OCI-LY7 (cell line): ENCODE results near the gene CLPTM1. TPM values are rescaled to one million over a fixed set of nuclear protein-coding genes. Genes with fewer than 3 reads are reported as not detected.

Source experiments
- BruUV-seq: library from RNA; stranded (reverse); fragments of 400-500 nt; replicated peaks from 2 replicates; lab custom pipeline; 2021; lab: Mats Ljungman, UMichigan
- CTCF ChIA-PET: fragments of 300-600 bp; sonication (Branson Sonifier 250); formaldehyde crosslinking; loops from one replicate; lab custom pipeline; 2022; ENCODE audit warnings: antibody characterized with exemption; ENCODE audit not compliant: unreplicated experiment; lab: Charles Lee
- POLR2A ChIA-PET: fragments of 300-600 bp; sonication (Branson Sonifier 250); formaldehyde crosslinking; loops from one replicate; lab custom pipeline; 2022; ENCODE audit warnings: antibody characterized with exemption; lab: Charles Lee
- DNase-seq: peaks from one replicate; pipeline ENCODE4 v3.0.0-alpha.2; 2015; ENCODE audit warnings: low spot score
- H2AFZ ChIP-seq: fragments of 200-600 bp; sonication (generic), shearing (Covaris generic); 2 replicates; pipeline ENCODE4 v1.6.1; 2014; ENCODE audit warnings: mild to moderate bottlenecking, antibody characterized with exemption, low read length, moderate library complexity
- H3K27ac ChIP-seq: fragments of 200-600 bp; sonication (generic); 2 replicates; pipeline ENCODE4 v1.5.1; 2014; ENCODE audit warnings: mixed run types, low read depth, mild to moderate bottlenecking, moderate library complexity, low read length, inconsistent platforms; ENCODE audit not compliant: poor library complexity, severe bottlenecking
- H3K36me3 ChIP-seq: fragments of 200-600 bp; sonication (generic); 2 replicates; pipeline ENCODE4 v1.6.1; 2014; ENCODE audit warnings: mild to moderate bottlenecking, antibody characterized with exemption, low read length, moderate library complexity, mixed read lengths; ENCODE audit not compliant: insufficient read depth
- H3K4me1 ChIP-seq: fragments of 200-600 bp; sonication (generic); 2 replicates; pipeline ENCODE4 v1.5.1; 2014; ENCODE audit warnings: mild to moderate bottlenecking, low read length; ENCODE audit not compliant: insufficient read depth, poor library complexity, severe bottlenecking
- H3K4me2 ChIP-seq: fragments of 200-600 bp; sonication (generic); 2 replicates; pipeline ENCODE4 v1.6.1; 2014; ENCODE audit warnings: mild to moderate bottlenecking, low read length
- H3K4me3 ChIP-seq: fragments of 200-600 bp; sonication (generic); 2 replicates; pipeline ENCODE4 v1.5.1; 2014; ENCODE audit warnings: mild to moderate bottlenecking, low read depth, low read length; ENCODE audit not compliant: poor library complexity, severe bottlenecking
- H3K79me2 ChIP-seq: fragments of 200-600 bp; sonication (generic); 2 replicates; pipeline ENCODE4 v1.6.1; 2016; ENCODE audit warnings: low read depth, mild to moderate bottlenecking, low read length, moderate library complexity, mixed read lengths; ENCODE audit not compliant: insufficient read depth
- H3K9me2 ChIP-seq: fragments of 200-600 bp; sonication (generic); 2 replicates; pipeline ENCODE4 v1.6.1; 2016; ENCODE audit warnings: mild to moderate bottlenecking, low read length, mixed read lengths; ENCODE audit not compliant: insufficient read depth
- H3K9me3 ChIP-seq: fragments of 200-600 bp; sonication (generic); 2 replicates; pipeline ENCODE4 v1.6.1; 2014; ENCODE audit warnings: mild to moderate bottlenecking, mixed run types, low read length, mixed read lengths
- H4K20me1 ChIP-seq: fragments of 200-600 bp; sonication (generic); 2 replicates; pipeline ENCODE4 v1.6.1; 2014; ENCODE audit warnings: mild to moderate bottlenecking, antibody characterized with exemption, low read length, moderate library complexity, mixed read lengths; ENCODE audit not compliant: insufficient read depth
- CTCF ChIP-seq: fragments of 200-600 bp; sonication (generic); conservative IDR thresholded peaks from 2 replicates; pipeline ENCODE4 v1.5.1; 2014; ENCODE audit warnings: mild to moderate bottlenecking, antibody characterized with exemption, low read length, moderate library complexity, mixed read lengths
- EZH2phosphoT487 ChIP-seq: fragments of 200-600 bp; sonication (generic); IDR thresholded peaks from 2 replicates; pipeline ENCODE4 v1.6.1; 2018; ENCODE audit warnings: low read depth, borderline replicate concordance, mild to moderate bottlenecking, mixed run types, antibody characterized with exemption, low read length, moderate library complexity, mixed read lengths
- intact Hi-C: fragments of 100-400 bp; cut with micrococcal nuclease; formaldehyde crosslinking; loops from one replicate; pipeline ENCODE4 v1.10.0; 2022; ENCODE audit not compliant: unreplicated experiment
- total RNA-seq, 2 experiments: library from RNA; depleted of rRNA in 1 of 2; stranded (reverse); fragments of >200 nt in 1 of 2; shearing (Covaris generic) in 1 of 2; gene quantifications; 2 replicates each; pipeline ENCODE4 v1.2.3, GENCODE V29; 2014 to 2022

The CLPTM1 gene
- total RNA-seq, 2 experiments from 2014 or later, result 34.0 to 70.3 TPM

- Histone ChIP-seq H3K79me2 (no peaks in the 10 kb centered on the region), H4K20me1 (no peaks in the 10 kb centered on the region), H3K9me2 (no peaks in the 10 kb centered on the region), H3K36me3 (peaks cover 22% of the 10 kb centered on the region), H3K9me3 (no peaks in the 10 kb centered on the region), H3K4me2 (no peak overlapping the region), H2AFZ (no peak overlapping the region), H3K27ac (no peak overlapping the region), H3K4me3 (no peak overlapping the region), H3K4me1 (peaks cover 15% of the 10 kb centered on the region)
- CTCF ChIA-PET, result interaction anchor here (0.6 kb wide), 1 partner anchor 66 kb away, joined by 3 read pairs; no protein-coding TSS in a partner anchor
- POLR2A ChIA-PET, result no interaction called here
- TF ChIP-seq CTCF, result no peak
- no peak for TF ChIP-seq EZH2phosphoT487
- intact Hi-C loops, result no loop called here
- no TSS peak for BruUV-seq
- DNase-seq, result no peak
Observed at GRCh38 chr19:44907613-44908012, 47.6 kb upstream of the CLPTM1 start.

- H3K4me2 ChIP-seq, result no peak overlapping the region
- no peak for DNase-seq
Observed at GRCh38 chr19:44908074-44908835, 46.9 kb upstream of the CLPTM1 start.

More at GRCh38 chr19:44908074-44908835, 46.9 kb upstream of the CLPTM1 start:
- Histone ChIP-seq H3K4me1 (peaks cover 15% of the 10 kb centered on the region), H3K4me3 (no peak overlapping the region), H4K20me1 (no peaks in the 10 kb centered on the region), H3K9me2 (no peaks in the 10 kb centered on the region), H3K27ac (no peak overlapping the region), H3K9me3 (no peaks in the 10 kb centered on the region), H2AFZ (no peak overlapping the region), H3K79me2 (no peaks in the 10 kb centered on the region), H3K36me3 (peaks cover 16% of the 10 kb centered on the region)
- intact Hi-C loops, result no loop called here
- no peak for TF ChIP-seq EZH2phosphoT487
- no peak for TF ChIP-seq CTCF
- no TSS peak for BruUV-seq
- ChIA-PET CTCF (interaction anchor here (0.6 kb wide), 1 partner anchor 66 kb away, joined by 3 read pairs; no protein-coding TSS in a partner anchor), POLR2A (no interaction called here)
